K562 (cell line): ENCODE data around the gene CCDC15. TPM values are rescaled to one million over a fixed set of nuclear protein-coding genes. Genes with fewer than 3 reads are reported as not detected.

ENCODE experiments used
- ADNP ChIP-seq: fragments of 200-800 bp; sonication (Bioruptor generic); IDR thresholded peaks from 2 replicates; pipeline ENCODE4 v1.6.1; 2016; ENCODE audit warnings: missing genetic modification characterization, missing compliant biosample characterization
- FOXA1 ChIP-seq: fragments of 450-650 bp; IDR thresholded peaks from 2 replicates; pipeline ENCODE4 v1.6.1; 2016; ENCODE audit warnings: mild to moderate bottlenecking, borderline replicate concordance
- NR1H2 ChIP-seq: sonication (generic); formaldehyde crosslinking; IDR thresholded peaks from 2 replicates; pipeline ENCODE4 v1.4.0; 2020; ENCODE audit warnings: mild to moderate bottlenecking, missing genetic modification reagents
- SMARCE1 ChIP-seq: fragments of 450-650 bp; IDR thresholded peaks from 2 replicates; pipeline ENCODE4 v1.7.1; 2016; ENCODE audit warnings: mild to moderate bottlenecking
- SNIP1 ChIP-seq: fragments of 450-650 bp; IDR thresholded peaks from 2 replicates; pipeline ENCODE4 v1.7.1; 2017; ENCODE audit warnings: low read depth, mild to moderate bottlenecking
- SRSF3 ChIP-seq: fragments of 200-400 bp; formaldehyde crosslinking; IDR thresholded peaks from 2 replicates; pipeline ENCODE4 v1.6.1; 2016; ENCODE audit warnings: mild to moderate bottlenecking, low read length, moderate library complexity; ENCODE audit not compliant: insufficient read depth
- TAF1 ChIP-seq: IDR thresholded peaks from 2 replicates; pipeline ENCODE4 v1.6.1; 2011; ENCODE audit warnings: mild to moderate bottlenecking, low read length, moderate library complexity; ENCODE audit not compliant: insufficient read depth, control insufficient read depth, severe bottlenecking; ENCODE audit errors: extremely low read depth
- TEAD2 ChIP-seq: fragments of 450-650 bp; IDR thresholded peaks from 2 replicates; pipeline ENCODE4 v1.6.1; 2016; ENCODE audit warnings: missing genetic modification characterization, control low read depth, missing compliant biosample characterization
- TOE1 ChIP-seq, 2 experiments: fragments of 450-650 bp in 1 of 2; sonication (generic) in 1 of 2; formaldehyde crosslinking in 1 of 2; IDR thresholded peaks; 2 replicates each; pipeline versions ENCODE4 v1.7.1 to v1.8.0; 2016 to 2022; ENCODE audit warnings: borderline replicate concordance in 2 of 2, mild to moderate bottlenecking in 2 of 2, antibody characterized with exemption in 1 of 2, inconsistent platforms in 1 of 2, low read depth in 1 of 2, missing genetic modification reagents in 1 of 2, moderate library complexity in 1 of 2
- ZBTB1 ChIP-seq: sonication (generic); formaldehyde crosslinking; IDR thresholded peaks from 2 replicates; pipeline ENCODE4 v1.8.1; 2023; ENCODE audit warnings: missing genetic modification reagents, low read depth, mild to moderate bottlenecking, borderline replicate concordance
- ZNF165 ChIP-seq: fragments of 250-450 bp; sonication (Bioruptor Pico); IDR thresholded peaks from 2 replicates; pipeline ENCODE4 v1.4.0; 2020; ENCODE audit warnings: borderline replicate concordance
- ZNF354B ChIP-seq: fragments of 250-450 bp; sonication (Bioruptor Pico); IDR thresholded peaks from 2 replicates; pipeline ENCODE4 v1.4.0; 2020
- polyA plus RNA-seq, 8 experiments: library from polyadenylated mRNA; depleted of rRNA in 4 of 8; stranded (reverse) in 5 of 8; unstranded in 3 of 8; fragments of >200 nt; fragmentation: Nextera tagmentation in 2 of 8; fragmentation: Illumina TruSeq in 1 of 8; extraction: Ambion mirVana in 2 of 8; extraction: Trizol in 1 of 8; gene quantifications; 2 replicates each; pipeline versions ENCODE4 v1.2.1 to v1.2.3, GENCODE V29; 2011 to 2014; ENCODE audit warnings: inconsistent platforms in 1 of 8, missing spikeins in 1 of 8
- total RNA-seq, 7 experiments: library from RNA; depleted of rRNA in 6 of 7; stranded (reverse); fragments of >200 nt in 6 of 7; fragmentation: Illumina TruSeq in 2 of 7; extraction: Trizol in 2 of 7; gene quantifications; 2 replicates each; pipeline versions ENCODE4 v1.2.1 to v1.2.3, GENCODE V29; 2011 to 2021; ENCODE audit warnings: low replicate concordance in 1 of 7
- TF ChIP-seq, protein P1 (sequence below): fragments of 250-450 bp; sonication (Bioruptor Pico); IDR thresholded peaks from 2 replicates; pipeline ENCODE4 v1.4.0; 2020
- TF ChIP-seq, protein P2 (sequence below), 2 experiments: fragments of 200-800 bp in 1 of 2; sonication (Bioruptor generic) in 1 of 2; sonication (generic) in 1 of 2; formaldehyde crosslinking in 1 of 2; IDR thresholded peaks in 1 of 2; conservative IDR thresholded peaks in 1 of 2; 2 replicates each; pipeline versions ENCODE4 v1.5.0 to v1.6.1; 2016 to 2020; ENCODE audit warnings: missing compliant biosample characterization in 1 of 2, missing genetic modification characterization in 1 of 2, missing genetic modification reagents in 1 of 2
- TF ChIP-seq, protein P3 (sequence below), 3 experiments: fragments of 200-800 bp in 1 of 3; sonication (Bioruptor generic) in 1 of 3; sonication (generic) in 1 of 3; formaldehyde crosslinking in 1 of 3; IDR thresholded peaks; 2 replicates each; pipeline versions ENCODE4 v1.6.1 to v1.8.0; 2016 to 2022; ENCODE audit warnings: mild to moderate bottlenecking in 2 of 3, missing compliant biosample characterization in 2 of 3, missing genetic modification characterization in 2 of 3, missing genetic modification reagents in 1 of 3

CCDC15 gene
- total and polyA plus RNA-seq, 9 of the 15 experiments (the other 6 are each of a cell fraction or from before 2014, with no cell fraction given), result 1.9 to 9.2 (median 3.9) TPM

DNA sequence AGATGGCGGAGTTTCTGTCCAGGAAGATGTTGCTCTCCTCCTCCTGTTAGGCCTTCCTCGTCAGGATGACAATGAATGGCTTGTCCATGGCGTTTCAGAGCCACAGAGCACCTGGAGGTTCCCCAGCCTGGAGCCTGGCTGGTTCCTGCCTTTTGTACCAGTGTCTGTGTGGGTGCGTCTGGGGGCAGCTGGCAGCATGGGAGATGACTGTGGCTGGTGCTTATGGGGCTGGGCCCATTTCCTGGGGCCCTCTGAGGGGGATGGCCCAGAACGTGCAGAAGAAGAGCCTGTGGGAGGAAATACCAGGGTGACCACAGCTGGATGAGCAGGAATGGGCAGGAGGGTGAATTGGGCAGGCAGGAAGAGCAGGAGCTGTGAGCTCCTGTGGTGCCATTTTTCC lies 115.8 kb downstream of the CCDC15 start (continued):
- TF ChIP-seq ZBTB1 (CRISPR knock-in tag), result no peak
- TF ChIP-seq TAF1, result no peak
- TF ChIP-seq, protein P1, sequence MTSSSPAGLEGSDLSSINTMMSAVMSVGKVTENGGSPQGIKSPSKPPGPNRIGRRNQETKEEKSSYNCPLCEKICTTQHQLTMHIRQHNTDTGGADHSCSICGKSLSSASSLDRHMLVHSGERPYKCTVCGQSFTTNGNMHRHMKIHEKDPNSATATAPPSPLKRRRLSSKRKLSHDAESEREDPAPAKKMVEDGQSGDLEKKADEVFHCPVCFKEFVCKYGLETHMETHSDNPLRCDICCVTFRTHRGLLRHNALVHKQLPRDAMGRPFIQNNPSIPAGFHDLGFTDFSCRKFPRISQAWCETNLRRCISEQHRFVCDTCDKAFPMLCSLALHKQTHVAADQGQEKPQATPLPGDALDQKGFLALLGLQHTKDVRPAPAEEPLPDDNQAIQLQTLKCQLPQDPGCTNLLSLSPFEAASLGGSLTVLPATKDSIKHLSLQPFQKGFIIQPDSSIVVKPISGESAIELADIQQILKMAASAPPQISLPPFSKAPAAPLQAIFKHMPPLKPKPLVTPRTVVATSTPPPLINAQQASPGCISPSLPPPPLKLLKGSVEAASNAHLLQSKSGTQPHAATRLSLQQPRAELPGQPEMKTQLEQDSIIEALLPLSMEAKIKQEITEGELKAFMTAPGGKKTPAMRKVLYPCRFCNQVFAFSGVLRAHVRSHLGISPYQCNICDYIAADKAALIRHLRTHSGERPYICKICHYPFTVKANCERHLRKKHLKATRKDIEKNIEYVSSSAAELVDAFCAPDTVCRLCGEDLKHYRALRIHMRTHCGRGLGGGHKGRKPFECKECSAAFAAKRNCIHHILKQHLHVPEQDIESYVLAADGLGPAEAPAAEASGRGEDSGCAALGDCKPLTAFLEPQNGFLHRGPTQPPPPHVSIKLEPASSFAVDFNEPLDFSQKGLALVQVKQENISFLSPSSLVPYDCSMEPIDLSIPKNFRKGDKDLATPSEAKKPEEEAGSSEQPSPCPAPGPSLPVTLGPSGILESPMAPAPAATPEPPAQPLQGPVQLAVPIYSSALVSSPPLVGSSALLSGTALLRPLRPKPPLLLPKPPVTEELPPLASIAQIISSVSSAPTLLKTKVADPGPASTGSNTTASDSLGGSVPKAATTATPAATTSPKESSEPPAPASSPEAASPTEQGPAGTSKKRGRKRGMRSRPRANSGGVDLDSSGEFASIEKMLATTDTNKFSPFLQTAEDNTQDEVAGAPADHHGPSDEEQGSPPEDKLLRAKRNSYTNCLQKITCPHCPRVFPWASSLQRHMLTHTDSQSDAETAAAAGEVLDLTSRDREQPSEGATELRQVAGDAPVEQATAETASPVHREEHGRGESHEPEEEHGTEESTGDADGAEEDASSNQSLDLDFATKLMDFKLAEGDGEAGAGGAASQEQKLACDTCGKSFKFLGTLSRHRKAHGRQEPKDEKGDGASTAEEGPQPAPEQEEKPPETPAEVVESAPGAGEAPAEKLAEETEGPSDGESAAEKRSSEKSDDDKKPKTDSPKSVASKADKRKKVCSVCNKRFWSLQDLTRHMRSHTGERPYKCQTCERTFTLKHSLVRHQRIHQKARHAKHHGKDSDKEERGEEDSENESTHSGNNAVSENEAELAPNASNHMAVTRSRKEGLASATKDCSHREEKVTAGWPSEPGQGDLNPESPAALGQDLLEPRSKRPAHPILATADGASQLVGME (CRISPR knock-in tag), result 0 out of 2 replicates have a peak, but pooled peaks have one; percentile 30
- TF ChIP-seq ZNF165, result no peak
- TF ChIP-seq FOXA1, result no peak
- TF ChIP-seq SRSF3, result no peak
- no peak for TF ChIP-seq TOE1 (IDR thresholded peaks at IDR 0.05; ENCODE audit: borderline replicate concordance)
- no peak for TF ChIP-seq TOE1 (CRISPR knock-in tag; IDR thresholded peaks at IDR 0.05; ENCODE audit: borderline replicate concordance, low read depth)
- TF ChIP-seq, protein P2, sequence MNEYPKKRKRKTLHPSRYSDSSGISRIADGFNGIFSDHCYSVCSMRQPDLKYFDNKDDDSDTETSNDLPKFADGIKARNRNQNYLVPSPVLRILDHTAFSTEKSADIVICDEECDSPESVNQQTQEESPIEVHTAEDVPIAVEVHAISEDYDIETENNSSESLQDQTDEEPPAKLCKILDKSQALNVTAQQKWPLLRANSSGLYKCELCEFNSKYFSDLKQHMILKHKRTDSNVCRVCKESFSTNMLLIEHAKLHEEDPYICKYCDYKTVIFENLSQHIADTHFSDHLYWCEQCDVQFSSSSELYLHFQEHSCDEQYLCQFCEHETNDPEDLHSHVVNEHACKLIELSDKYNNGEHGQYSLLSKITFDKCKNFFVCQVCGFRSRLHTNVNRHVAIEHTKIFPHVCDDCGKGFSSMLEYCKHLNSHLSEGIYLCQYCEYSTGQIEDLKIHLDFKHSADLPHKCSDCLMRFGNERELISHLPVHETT (CRISPR knock-in tag; conservative IDR thresholded peaks at IDR 0.05 in 1 of 2, IDR thresholded peaks at IDR 0.05 in 1 of 2), result no peak
- TF ChIP-seq, protein P3, sequence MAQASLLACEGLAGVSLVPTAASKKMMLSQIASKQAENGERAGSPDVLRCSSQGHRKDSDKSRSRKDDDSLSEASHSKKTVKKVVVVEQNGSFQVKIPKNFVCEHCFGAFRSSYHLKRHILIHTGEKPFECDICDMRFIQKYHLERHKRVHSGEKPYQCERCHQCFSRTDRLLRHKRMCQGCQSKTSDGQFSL (CRISPR knock-in tag; IDR thresholded peaks at IDR 0.05), result no peak
- TF ChIP-seq, protein P3 (tag; IDR thresholded peaks at IDR 0.05), result peak in 1 of 2 experiments; percentile 48; a peak in 1 of 4 replicates
- peak; percentile 5; the same call in 1 of the 2 replicates for TF ChIP-seq ADNP (tag)
- 0 out of 2 replicates have a peak, but pooled peaks have one; percentile 23 for TF ChIP-seq NR1H2 (CRISPR knock-in tag)
- no peak for TF ChIP-seq TEAD2 (tag)
- no peak for TF ChIP-seq ZNF354B (CRISPR knock-in tag)
- TF ChIP-seq SNIP1, result no peak
- no peak for TF ChIP-seq SMARCE1
